NT2/D1 (cell line): Measurements from ENCODE around the gene PIGN.

Experiments
- YY1 ChIP-seq: IDR thresholded peaks from 2 replicates; pipeline ENCODE4 v1.6.1; 2011; ENCODE audit not compliant: insufficient read length, insufficient read depth
- ZNF274 ChIP-seq: IDR thresholded peaks from 2 replicates; pipeline ENCODE4 v1.6.1; 2011; ENCODE audit warnings: mild to moderate bottlenecking, low read depth, low read length

- no peak for TF ChIP-seq YY1
- no peak for TF ChIP-seq ZNF274
Observed at GRCh38 chr18:61992923-61993322, 193.9 kb downstream of the PIGN start.
